Measurements from ENCODE around the gene SLC6A8.

Gene SLC6A8

DNA sequence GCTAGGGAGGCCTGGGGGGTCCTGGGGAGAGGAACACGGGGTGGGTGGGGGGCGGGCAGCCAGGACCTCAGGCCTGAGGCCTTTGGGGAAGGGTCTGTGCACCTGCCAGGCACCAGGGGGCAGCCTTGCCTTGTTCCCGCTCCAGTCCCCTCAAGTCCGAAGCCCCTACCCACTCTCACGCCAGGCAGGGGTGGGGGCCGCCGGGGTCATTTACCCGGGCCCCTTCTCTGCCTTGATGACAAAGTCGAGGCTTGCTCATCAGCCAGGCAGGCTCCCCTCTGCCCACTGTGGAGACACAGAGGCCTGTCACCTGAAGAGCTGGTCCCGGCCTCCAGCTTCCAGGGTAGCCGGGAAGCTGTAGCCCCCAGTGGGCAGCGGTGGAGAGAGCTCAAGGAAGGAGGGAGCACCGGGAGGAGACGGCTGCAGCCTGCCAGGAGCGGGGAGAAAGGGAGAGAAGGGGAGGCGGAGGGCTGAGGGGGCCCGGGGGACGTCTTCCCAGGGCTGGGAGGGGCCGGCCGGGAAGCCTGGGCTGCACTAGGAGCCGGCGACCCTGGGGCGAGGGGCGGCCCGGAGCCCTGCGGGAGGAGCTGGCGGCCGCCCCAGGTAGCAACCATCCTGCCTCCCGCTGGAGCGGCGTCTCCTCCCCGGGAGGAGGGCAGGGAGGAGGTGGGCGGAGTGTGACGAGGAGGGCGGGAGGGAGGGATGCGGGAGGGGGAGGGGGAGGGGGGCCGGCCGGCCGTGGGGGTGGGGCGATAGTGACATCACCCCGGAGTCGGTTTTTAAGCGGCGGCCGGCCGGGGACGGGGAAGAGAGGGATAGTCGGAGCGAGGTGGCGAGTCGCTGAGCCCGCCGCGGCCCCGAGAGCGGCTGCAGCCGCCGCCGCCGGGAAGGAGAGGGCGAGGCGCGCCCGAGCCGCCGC is at the start of gene SLC6A8:
Gene SLC6A8 (plus strand): TSS at position 806 of the 919 bp plus-strand sequence. CDS start 649 bp downstream, outside the sequence.
- no peak for DNase-seq (ENCODE audit: low read depth in 2 of 2)

DNA sequence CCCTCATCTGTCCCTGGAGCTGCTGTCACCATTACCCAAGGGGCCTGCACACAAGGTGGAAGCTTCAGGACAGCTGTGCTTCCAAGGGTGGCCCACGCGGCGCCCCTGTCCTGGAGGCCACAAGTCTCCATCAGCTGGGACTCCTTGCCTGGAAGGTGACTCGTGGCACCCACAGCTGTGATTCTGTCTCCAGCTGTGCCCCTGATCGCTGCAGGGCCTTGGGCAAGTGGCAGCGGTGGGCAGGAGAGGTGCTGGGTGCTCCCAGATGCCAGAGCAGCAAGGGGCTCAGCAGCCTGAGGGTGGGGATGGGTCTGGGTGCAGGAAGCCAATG is 49.7 kb upstream of the SLC6A8 start:
- DNase-seq (ENCODE audit: low read depth in 2 of 2), result no peak

DNA sequence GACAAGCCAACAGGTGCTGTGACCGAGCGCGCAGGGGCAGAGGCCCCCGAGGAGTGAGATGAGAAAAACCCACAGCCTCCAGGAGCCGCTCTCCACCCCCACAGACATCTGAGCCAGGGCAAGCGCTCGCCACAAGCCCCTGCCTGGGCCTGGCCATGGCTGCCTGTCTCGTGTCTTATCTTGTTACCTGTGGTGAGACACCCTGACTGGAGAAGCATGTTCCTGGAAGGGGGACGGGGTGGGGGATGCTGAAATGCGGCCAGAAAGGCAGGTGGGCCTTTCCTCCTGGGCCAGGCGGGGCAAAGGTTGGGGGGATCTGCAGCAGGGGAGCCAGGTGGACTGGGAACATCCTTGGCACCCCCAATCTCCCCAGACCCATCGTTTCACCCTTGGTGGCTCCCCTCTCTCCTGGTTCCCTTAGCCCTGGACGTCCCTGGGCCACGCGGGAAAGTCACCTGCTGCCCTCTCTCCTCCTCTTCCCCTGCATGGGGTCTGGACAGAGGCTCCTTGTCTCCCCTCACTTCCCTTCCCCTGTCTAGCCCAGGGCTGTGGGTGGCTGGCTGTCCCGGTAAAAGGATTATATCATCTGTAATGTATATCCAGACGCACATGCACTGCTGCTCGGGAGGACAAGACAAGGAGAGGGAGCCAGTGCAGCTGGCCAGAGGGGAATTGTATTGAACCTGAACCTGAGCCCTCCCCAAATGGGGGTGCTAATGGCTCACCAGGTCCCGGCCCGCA is 49.1 kb upstream of the SLC6A8 start:
- DNase-seq (ENCODE audit: low read depth in 2 of 2), result no peak

DNA sequence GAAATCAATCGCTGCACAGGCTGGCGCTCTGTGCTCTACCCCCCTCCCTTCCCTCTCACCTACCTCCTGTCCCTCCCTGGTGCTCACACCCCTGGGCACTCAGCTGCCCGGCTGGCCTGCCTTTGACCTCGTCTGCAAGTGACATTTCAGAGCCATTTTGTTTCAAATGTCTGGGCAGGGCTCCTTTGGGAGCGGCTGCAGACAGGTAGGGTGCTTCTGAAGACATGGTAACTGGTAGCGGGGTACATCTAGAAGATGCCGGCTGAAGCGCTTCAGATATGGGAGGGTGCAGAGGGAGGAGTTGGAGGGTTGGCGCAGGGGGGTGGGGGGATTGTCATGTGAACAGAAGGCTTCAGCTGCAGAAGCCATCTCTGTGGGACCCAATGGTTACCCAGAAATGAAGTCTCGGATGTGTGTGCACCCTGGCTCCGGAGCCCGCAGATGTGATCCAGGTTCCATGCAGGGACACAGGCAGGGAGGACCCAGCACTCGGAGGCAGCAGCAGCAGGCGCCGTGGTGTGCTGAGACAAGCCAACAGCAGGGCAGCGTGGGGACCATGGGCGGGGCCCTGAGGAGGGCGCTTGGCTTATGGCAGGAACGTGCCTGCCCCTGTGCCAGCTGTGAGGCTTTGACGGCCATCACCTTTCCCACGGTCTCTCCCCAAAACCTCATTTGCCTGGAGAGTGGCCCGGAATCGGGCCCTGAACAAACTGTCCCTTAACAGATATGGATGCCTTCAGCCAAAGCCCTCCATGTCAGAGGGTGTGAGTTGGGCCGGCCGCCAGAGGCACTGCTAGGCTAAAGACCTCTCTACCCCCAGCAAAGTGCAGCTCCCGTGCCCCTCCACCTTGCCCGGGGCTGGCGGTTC is 48.3 kb upstream of the SLC6A8 start:
- no peak for DNase-seq (ENCODE audit: low read depth in 2 of 2)

DNA sequence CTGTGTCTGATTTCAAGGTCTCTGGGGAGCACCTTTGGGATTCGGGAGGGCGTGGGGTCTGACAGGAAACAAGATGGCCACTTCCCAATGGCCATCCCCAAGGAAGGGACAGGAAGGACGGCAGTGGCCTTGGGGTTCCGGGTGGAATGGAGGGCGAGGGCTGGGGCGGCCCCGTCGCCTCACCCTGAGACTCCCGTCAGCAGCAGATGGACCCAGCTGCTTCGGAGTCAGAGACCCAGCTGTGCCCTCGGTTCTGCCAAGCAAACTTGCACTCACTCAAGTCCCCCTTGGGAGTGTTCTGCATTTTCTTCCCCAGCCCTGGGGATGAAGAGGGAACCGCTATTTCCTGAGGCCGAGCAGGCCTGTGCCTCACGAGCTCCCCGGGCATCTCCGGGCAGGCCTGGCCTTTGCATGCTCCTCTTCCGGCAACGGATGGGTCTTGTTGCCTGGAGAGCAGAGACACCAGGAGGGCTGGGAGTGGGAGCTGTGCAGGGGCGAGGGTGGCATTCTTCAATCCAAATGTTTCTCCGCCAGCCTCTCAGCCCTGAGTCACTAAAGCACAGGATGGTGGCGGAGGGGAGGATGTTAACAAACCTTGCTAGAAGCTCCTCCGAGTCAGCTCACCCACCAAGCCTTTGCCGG is 47.6 kb upstream of the SLC6A8 start:
- no peak for DNase-seq (ENCODE audit: low read depth in 2 of 2)

DNA sequence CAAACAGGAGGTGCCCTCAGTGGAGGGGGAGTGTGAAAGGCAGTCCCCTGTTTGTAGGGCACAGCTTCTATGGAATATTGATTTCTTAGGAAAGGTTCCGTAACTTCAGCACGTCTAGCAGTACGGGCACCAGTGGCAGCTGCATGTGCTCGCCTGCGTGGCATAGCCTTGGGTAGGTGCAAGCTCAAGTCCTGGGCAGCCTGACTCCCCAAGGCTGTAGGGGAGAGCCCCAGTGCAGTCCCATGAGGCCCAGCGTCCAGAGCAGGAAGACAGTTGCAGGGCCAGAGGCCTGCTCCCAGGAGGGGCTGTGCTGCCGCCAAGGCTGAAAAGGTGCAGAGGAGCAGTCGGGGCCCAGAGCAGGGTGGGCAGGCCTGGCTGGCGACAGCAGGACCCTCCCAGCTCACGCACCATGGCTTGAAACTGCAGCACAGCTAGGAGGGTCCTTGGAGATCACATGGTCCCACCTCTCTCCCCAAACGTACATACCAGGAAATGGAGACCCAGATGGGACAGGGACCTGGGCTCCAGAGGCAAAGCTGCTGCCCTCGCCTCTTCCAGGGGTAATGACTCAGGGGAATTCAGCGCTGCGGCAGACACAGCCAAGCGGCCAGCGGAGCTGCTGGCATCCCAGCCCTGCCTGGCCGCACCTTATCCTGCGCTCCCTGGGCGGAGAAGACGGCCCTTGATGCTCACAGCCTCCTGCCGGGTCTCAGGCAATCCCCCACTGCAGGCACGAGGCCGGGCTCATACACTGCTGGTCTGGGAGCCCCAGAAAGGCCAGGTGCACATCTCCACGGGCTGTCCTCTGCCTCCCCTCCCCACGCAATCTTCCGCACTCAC is 46.8 kb upstream of the SLC6A8 start:
- no peak for DNase-seq (ENCODE audit: low read depth in 2 of 2)

DNA sequence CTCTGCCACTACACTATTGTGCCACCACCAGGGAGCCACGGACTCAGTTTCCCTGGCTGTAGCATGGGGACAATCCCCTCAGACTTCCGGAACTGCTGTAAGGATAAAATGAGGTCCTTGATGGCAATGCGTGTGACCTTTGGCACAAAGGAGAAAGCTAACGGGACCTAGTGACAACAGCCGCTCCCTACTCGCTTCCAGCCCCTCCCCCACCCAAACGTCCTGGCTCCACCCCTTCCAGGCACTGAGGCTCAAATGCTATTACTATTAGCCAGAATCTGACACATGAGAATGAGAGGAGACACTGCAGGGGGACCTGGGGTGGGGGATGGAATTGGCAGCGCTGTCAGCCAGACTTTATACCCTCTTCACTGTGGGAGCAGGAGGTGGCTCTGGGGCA is 46.1 kb upstream of the SLC6A8 start:
- no peak for DNase-seq (ENCODE audit: low read depth in 2 of 2)

DNA sequence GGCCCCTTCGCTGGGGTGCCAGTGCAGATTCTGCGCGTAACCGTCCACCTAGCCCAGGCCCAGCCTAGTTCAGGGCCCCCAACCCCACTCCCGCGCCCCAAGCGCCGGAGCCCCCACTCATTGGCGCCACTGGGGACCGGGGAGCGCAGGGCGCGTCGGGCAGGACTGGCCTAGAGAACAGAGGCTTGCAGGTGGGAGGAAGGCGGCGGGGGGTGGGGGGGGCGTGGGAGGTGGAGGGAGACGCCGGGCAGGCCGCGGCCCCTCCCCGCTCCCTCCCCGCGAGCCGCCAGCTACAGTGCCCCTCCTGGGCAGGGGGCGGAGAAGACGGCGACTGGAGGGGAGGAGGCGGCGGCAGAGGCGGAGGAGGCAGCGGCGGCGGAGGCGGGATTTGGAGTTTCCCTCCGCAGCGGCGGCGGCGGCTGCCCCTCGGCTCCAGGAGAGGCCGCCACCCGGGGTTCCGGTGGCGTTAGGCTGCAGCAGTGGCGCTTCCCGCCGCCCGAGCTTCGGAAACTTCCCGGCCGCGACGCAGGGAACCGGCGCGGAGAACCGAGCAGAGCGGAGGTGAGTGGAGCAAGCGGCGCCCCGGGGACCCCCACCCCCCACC is 45.6 kb upstream of the SLC6A8 start:
- DNase-seq (ENCODE audit: low read depth in 2 of 2), result no peak

DNA sequence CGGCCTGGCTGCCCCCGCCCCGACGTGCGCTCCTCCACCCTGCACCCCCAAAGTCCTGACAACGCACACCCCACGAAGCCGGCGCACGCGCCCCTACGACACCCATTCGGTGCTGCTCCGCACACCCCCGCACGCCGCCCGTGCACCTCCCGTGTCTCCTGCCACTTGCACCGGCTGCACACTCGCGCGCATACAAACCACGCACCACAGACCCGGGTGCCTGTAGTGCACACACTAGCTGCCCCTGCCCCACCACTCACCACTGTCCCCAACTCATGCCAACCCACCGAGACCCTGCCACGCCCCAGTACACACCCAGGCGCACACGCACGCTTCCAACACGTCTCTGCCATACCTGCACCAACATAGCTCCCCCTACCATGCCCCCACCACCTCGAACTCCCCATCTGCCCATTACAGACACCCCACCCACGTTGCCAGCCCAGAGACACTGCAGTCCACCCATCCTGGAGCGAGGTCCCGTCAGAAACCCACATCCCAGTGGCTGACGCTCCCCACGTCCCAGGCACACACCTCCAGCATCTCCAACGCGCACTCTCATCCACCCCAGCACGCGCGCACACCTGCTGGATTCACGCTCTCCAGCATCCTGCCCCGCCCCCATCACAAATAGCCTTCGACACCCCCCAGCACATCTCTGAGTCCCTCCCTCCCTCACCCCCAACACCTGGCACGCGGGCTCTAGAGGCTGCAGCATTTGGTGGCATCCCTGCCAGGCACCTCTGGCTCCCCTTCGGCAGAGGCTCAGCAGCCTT is 44.9 kb upstream of the SLC6A8 start:
- DNase-seq (ENCODE audit: low read depth in 2 of 2), result no peak

DNA sequence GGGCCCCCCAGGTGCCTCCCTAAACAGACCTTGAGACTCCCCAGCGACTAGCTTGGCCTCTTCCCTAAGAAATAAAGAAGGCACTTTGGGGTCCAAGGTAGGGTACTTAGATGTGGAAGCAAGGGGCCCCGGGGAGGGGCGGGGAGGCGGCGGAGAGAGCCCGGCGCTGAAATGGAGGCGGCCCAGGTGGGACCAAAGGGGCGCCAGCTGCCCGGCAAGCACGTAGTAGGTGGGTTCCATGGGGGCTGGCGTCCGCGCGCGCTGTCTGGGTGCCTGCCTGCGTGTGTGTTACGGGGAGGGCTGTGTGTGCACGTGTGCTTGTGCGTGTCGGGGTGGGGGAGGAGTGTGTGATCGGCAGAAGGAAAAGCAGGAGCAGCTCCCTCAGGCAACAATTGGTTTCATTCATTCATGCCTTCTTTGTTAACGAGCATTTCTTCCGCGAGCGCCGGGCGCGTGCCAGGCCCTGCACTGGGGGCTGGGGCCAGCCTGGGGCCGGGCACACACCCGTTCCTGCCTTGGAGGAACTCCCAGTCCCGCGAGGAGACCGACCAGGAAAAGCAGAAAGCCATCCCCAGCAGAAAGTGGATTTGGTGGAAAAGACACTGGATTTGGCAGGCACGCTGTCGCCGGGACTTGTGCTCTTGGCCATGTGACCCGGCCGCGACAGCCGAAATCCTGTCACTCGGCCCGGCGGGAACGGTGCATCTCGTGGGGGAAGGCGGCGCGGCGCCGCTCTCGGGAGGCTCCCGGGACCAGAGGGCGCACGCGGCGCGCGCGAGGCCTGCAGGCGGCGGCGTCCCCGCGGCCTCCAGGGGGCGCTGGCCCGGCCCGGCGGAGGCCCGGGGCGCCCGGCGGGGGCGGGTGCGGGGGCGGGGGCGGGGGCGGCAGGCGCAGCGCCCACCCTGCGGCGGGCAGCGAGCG is 44.0 kb upstream of the SLC6A8 start:
- DNase-seq (ENCODE audit: low read depth in 2 of 2), result no peak

DNA sequence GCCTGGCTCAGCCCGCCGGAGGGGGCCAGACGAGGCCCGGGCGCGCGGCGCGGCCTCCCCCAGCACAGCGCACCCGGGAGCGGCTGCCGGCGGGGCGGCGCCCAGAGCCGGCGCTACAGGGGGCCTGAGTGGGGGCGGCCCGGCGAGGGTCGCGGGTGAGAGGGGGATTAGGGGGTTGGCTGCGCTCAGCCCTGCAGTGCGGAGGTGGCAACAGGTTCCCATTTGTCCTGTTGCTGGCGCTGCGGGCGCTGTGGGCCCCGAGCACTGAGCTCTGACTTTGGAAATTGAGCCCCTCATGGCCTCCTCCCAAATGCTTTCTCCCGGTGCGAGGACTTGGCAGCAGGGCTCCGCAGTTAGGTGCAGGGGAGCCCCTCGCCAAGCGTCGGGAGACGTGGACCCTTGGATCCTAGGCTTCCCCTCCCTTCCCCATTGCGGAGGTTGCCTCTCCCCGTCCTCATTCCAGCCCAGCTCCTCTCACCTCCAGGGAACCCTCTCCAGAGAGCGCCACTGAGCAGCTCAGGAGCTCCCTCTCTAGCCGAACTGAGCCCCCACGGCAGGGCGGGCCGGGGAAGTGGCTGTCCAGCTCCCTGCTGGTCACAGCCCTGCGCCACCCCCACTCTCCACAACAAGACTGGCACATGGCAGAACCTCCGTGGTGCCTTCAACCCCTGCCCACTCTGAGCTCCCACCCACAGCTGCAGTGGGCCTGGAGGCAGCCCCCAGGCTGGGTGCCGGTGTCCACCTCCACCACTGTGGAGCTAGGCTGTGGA is 43.2 kb upstream of the SLC6A8 start:
- no peak for DNase-seq (ENCODE audit: low read depth in 2 of 2)

DNA sequence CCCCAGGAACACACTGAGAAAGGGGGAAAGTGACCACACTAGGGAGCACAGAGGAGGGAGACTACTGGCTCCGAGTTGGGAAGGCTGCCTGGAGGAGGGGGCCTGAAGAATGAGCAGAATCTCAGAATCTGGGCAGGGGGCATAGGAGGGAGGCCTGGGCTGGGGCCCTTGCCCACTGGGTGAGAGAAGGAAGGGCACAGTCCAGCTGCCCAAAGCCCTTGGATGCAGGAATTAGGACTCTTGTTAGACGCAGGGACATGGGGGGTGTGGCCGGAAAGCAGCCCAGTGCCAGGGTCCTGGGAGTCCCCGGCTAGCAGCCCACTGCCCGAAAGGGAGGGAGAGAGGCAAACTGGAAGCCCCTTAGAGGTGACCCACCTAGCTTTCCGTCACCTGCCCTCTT is 42.6 kb upstream of the SLC6A8 start:
- DNase-seq (ENCODE audit: low read depth in 2 of 2), result no peak

DNA sequence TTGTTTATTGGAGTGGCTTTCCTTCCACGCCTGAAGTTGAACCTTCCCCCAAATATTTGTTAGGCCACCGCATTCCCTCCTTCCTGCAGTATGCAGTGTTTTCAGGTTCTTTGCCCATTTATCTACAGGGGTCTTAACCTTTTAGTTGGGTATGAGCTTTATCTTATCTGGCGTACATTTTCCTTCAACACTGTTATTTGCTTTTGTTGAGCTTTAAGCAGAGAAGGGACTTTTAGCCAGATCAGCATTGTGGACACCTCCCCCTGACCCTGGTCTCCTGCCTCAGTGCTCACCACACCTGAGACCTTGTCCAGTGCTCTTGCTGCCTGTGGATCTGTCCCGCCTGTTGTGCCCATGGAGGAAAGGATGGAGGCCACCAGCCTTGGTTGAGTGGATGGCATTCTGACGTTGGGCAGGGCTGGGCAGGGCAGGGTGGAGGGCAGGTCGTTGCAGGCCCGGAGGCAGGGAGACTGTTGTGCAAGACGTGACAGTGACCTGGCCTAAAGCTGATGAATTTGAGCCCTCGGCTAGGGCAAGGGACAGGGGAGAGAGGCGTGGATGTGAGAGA is 41.7 kb upstream of the SLC6A8 start:
- no peak for DNase-seq (ENCODE audit: low read depth in 2 of 2)

DNA sequence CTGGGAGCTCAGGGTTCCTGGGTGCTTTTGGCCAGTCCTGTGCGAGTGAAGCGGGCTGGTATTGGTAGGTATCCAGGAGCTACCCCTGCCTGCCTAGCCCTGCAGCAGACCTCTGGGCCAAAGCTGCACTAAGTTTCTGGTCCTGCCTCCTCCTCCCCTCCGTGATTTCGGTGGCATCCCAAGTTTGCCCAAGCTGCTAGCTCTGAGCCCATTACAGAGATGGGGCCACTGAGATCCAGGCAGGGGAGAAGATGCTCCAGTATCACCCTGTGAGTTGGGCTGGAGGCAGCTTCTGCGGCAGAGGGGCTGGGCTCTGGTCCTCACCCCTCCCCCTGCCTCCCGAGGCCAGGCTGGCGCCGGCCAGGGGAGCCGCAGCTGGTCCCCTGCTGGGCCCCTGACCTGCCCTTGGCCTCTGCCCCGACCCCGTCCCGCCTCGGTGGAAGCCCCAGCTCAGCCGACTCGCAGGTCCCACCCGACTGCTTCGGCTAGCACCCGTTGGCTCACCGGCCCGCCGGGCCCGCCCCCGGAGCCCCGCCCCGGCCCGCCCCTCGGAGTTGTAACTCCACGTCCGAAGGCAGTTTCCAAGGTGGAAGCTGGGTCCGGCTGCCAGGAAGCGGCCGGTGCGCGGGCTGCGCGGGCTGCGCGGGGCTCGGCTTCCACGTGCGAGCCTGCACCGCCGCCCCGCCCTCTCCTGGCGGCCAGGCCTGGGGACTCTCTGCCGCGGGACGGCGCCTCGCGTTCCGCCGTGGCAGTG is 40.9 kb upstream of the SLC6A8 start, which contains the start of gene DUSP9:
Gene DUSP9 (plus strand): TSS at position 584 of the 754 bp plus-strand sequence. CDS start 751 bp downstream, outside the sequence.
- DNase-seq (ENCODE audit: low read depth in 2 of 2), result no peak

DNA sequence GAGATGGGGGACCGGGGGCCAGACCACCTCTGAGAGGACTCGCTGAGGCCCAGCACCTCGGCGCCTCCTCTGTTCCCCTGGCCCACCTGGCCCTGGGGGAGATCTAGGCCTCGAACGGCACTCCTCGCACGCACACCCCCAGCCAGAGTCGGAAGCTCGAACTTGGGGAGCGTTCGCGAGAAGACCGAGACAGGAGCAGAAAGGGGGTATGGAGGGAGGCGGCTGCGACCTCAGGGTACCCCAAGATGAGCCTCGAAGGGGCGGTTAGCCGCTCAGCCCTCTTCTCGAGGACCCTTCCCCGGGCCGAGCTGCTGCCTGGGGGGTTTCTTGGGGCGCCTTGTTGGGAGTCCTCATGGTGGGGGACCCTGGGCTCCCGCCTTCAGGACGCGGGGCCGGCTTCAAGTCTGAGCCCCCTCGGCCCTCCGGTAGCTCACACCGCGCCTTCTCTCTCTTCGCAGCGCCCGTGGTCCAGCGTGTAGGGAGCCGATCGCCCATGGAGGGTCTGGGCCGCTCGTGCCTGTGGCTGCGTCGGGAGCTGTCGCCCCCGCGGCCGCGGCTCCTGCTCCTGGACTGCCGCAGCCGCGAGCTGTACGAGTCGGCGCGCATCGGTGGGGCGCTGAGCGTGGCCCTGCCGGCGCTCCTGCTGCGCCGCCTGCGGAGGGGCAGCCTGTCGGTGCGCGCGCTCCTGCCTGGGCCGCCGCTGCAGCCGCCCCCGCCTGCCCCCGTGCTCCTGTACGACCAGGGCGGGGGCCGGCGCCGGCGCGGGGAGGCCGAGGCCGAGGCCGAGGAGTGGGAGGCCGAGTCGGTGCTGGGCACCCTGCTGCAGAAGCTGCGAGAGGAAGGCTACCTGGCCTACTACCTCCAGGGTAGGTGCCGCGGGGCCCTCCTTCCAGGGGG is 40.0 kb upstream of the SLC6A8 start:
- no peak for DNase-seq (ENCODE audit: low read depth in 2 of 2)
